Endothelial cell of umbilical vein (primary cell): ENCODE data around the gene KBTBD4. TPM values are rescaled to one million over a fixed set of nuclear protein-coding genes. Genes with fewer than 3 reads are reported as not detected.

Source experiments
- BruUV-seq: library from RNA; stranded (reverse); fragments of 400-500 nt; replicated peaks from 2 replicates; lab custom pipeline; 2021; lab: Mats Ljungman, UMichigan
- CTCF ChIA-PET: fragments of 300-600, 350-600 bp; sonication (Branson Sonifier 250); formaldehyde crosslinking; loops from one replicate; lab custom pipeline; 2021; ENCODE audit warnings: antibody characterized with exemption, inconsistent platforms; lab: Charles Lee
- POLR2A ChIA-PET: fragments of 300-600, 350-600 bp; sonication (Branson Sonifier 250); formaldehyde crosslinking; loops from one replicate; lab custom pipeline; 2021; ENCODE audit warnings: antibody characterized with exemption, inconsistent platforms; lab: Charles Lee
- DNase-seq: peaks from one replicate; pipeline ENCODE4 v3.0.0-alpha.2; 2011; ENCODE audit warnings: low read depth, low spot score
- FAIRE-seq: peaks from 2 replicates; lab custom pipeline; 2011; peaks lifted over from hg19 to GRCh38; lab: Jason Lieb, UNC
- H2AFZ ChIP-seq: 2 replicates; pipeline ENCODE4 v1.6.0; 2012; ENCODE audit warnings: low read depth, low read length, control low read depth, inconsistent platforms
- H3K27ac ChIP-seq: 2 replicates; pipeline ENCODE4 v1.5.1; 2011; ENCODE audit warnings: low read depth, mild to moderate bottlenecking, control low read depth, low read length, moderate library complexity; ENCODE audit not compliant: insufficient read depth
- H3K27me3 ChIP-seq, 2 experiments: 2 replicates each; pipeline versions ENCODE4 v1.6.0 to v1.6.1; 2011; ENCODE audit warnings: low read length in 2 of 2, mixed read lengths in 1 of 2; ENCODE audit not compliant: control insufficient read depth in 2 of 2, insufficient read depth in 2 of 2
- H3K36me3 ChIP-seq, 2 experiments: 2 replicates in 1 of 2; 3 replicates in 1 of 2; pipeline ENCODE4 v1.5.1; 2011; ENCODE audit warnings: low read length in 2 of 2, mild to moderate bottlenecking in 1 of 2, moderate library complexity in 1 of 2; ENCODE audit not compliant: control insufficient read depth in 2 of 2, insufficient read depth in 2 of 2; ENCODE audit errors: extremely low read depth in 1 of 2
- H3K4me1 ChIP-seq: 3 replicates; pipeline ENCODE4 v1.5.1; 2011; ENCODE audit warnings: mild to moderate bottlenecking, low read length; ENCODE audit not compliant: control insufficient read depth, insufficient read depth; ENCODE audit errors: extremely low read depth
- H3K4me2 ChIP-seq: 2 replicates; pipeline ENCODE4 v1.6.1; 2011; ENCODE audit warnings: low read length, control low read depth, mixed read lengths; ENCODE audit not compliant: insufficient read depth
- H3K4me3 ChIP-seq, 3 experiments: fragments of 200-600 bp in 1 of 3; sonication (generic), shearing (Covaris generic) in 1 of 3; replicated peaks in 1 of 3; 2 replicates each; pipeline ENCODE4 v1.5.1; 2011 to 2016; ENCODE audit warnings: control low read depth in 3 of 3, low read length in 3 of 3, mild to moderate bottlenecking in 2 of 3, inconsistent platforms in 1 of 3, low read depth in 1 of 3, moderate library complexity in 1 of 3; ENCODE audit not compliant: insufficient read depth in 1 of 3
- H3K79me2 ChIP-seq: 2 replicates; pipeline ENCODE4 v1.6.0; 2012; ENCODE audit warnings: low read length, inconsistent platforms; ENCODE audit not compliant: control insufficient read depth, insufficient read depth
- H3K9ac ChIP-seq: replicated peaks from 2 replicates; pipeline ENCODE3; 2011; ENCODE audit warnings: low read length, control low read depth; ENCODE audit not compliant: insufficient read depth; ENCODE audit errors: extremely low read depth
- H3K9me1 ChIP-seq: replicated peaks from 3 replicates; pipeline ENCODE4 v1.6.0; 2011; ENCODE audit warnings: mild to moderate bottlenecking, low read length; ENCODE audit not compliant: control insufficient read depth, insufficient read depth; ENCODE audit errors: extremely low read depth
- H3K9me3 ChIP-seq: replicated peaks from 2 replicates; pipeline ENCODE4 v1.5.1; 2012; ENCODE audit warnings: low read length, inconsistent platforms; ENCODE audit not compliant: control insufficient read depth, insufficient read depth
- H4K20me1 ChIP-seq: replicated peaks from 2 replicates; pipeline ENCODE3; 2011; ENCODE audit warnings: mild to moderate bottlenecking, low read length; ENCODE audit not compliant: control insufficient read depth, insufficient read depth; ENCODE audit errors: extremely low read depth
- EZH2 ChIP-seq: IDR thresholded peaks from 2 replicates; pipeline ENCODE4 v1.6.1; 2012; ENCODE audit warnings: borderline replicate concordance, low read depth, mild to moderate bottlenecking, moderate library complexity, low read length, inconsistent platforms; ENCODE audit not compliant: severe bottlenecking
- FOS ChIP-seq: IDR thresholded peaks from 2 replicates; pipeline ENCODE4 v1.6.1; 2011; ENCODE audit warnings: mild to moderate bottlenecking, low read length, moderate library complexity, borderline replicate concordance; ENCODE audit not compliant: insufficient read depth
- JUN ChIP-seq: IDR thresholded peaks from 2 replicates; pipeline ENCODE4 v1.6.1; 2011; ENCODE audit warnings: borderline replicate concordance, low read depth; ENCODE audit not compliant: insufficient read length, insufficient read depth
- MYC ChIP-seq: IDR thresholded peaks from one replicate; pipeline ENCODE4 v1.6.1; 2011; ENCODE audit warnings: mild to moderate bottlenecking, low read depth, low read length
- POLR2A ChIP-seq: IDR thresholded peaks from 2 replicates; pipeline ENCODE4 v1.6.1; 2012; ENCODE audit warnings: low read depth, mild to moderate bottlenecking, control low read depth, low read length
- POLR2AphosphoS5 ChIP-seq: IDR thresholded peaks from 2 replicates; pipeline ENCODE4 v1.6.1; 2012; ENCODE audit warnings: low read depth, mild to moderate bottlenecking, control low read depth, low read length, moderate library complexity; ENCODE audit not compliant: insufficient read depth
- dilution Hi-C: fragments of 300-500 bp; cut with MboI; formaldehyde crosslinking; loops from one replicate; pipeline ENCODE4 v1.15.0; 2019; ENCODE audit warnings: low sequenced_read_pairs; ENCODE audit not compliant: extremely low pct_ligation_motif_present
- intact Hi-C: fragments of 100-400 bp; cut with micrococcal nuclease; formaldehyde crosslinking; loops from one replicate; pipeline ENCODE4 v1.10.0; 2022
- polyA plus RNA-seq, 4 experiments: library from polyadenylated mRNA; depleted of rRNA in 3 of 4; stranded (reverse) in 3 of 4; unstranded in 1 of 4; fragments of >200 nt; gene quantifications; 2 replicates each; pipeline versions ENCODE4 v1.2.1 to v1.2.3, GENCODE V29; 2011 to 2012; ENCODE audit warnings: missing spikeins in 1 of 4
- total RNA-seq: library from RNA; stranded (reverse); gene quantifications from 2 replicates; pipeline ENCODE4 v1.2.3, GENCODE V29; 2021
- TF ChIP-seq, protein P1 (sequence below), 2 donors: IDR thresholded peaks; 1 replicate in 1 of 2; 2 replicates in 1 of 2; pipeline ENCODE4 v1.5.1; 2011; ENCODE audit warnings: low read length in 2 of 2, mild to moderate bottlenecking in 2 of 2, moderate library complexity in 2 of 2, control low read depth in 1 of 2, inconsistent platforms in 1 of 2, low read depth in 1 of 2; ENCODE audit not compliant: insufficient read depth in 1 of 2; ENCODE audit errors: extremely low read depth in 1 of 2

The KBTBD4 gene
- total and polyA plus RNA-seq, 2 donors (not counting 3 experiments of a cell fraction or from before 2014, with no cell fraction given): 16.3 to 23.2 TPM

DNA sequence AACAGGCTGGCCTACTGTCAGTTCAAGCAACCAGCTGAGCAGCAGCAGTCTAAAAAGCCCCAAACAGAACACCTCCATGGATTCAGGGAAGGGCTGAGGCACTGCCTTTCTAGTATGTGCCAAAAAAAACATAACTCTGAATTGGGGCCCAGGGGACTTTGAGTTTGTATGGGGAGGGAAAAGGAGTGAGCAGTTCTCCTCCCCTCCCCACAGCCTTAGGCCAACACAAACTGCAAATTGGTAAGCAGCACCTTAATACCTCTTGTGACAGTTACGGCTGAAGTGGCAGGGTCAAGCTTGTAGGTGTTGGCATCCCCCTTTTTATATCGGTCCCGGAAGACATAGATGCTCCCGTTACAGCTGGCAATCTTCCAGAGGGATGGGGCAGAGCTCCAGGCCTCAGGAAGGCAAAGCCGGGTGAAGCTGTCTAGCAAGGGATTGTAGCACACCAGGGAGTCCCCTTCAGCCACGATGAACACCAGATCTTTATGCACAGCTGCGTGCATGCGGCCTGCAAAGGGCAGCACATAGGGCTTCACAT is 6.0 kb downstream of the KBTBD4 start:
- ChIA-PET CTCF (interaction anchor here (0.8 to 0.9 kb wide), 2 partner anchors 20 to 44 kb away, joined by 3 to 5 read pairs; partner anchors contain the start of gene CELF1), POLR2A (no interaction called here)
- no peaks in the 10 kb centered on the region for H3K9me1 ChIP-seq
- TF ChIP-seq JUN (no peak), POLR2A (peak; percentile 16), EZH2 (no peak), POLR2AphosphoS5 (no peak), FOS (no peak), MYC (no peak)
- TF ChIP-seq, protein P1, sequence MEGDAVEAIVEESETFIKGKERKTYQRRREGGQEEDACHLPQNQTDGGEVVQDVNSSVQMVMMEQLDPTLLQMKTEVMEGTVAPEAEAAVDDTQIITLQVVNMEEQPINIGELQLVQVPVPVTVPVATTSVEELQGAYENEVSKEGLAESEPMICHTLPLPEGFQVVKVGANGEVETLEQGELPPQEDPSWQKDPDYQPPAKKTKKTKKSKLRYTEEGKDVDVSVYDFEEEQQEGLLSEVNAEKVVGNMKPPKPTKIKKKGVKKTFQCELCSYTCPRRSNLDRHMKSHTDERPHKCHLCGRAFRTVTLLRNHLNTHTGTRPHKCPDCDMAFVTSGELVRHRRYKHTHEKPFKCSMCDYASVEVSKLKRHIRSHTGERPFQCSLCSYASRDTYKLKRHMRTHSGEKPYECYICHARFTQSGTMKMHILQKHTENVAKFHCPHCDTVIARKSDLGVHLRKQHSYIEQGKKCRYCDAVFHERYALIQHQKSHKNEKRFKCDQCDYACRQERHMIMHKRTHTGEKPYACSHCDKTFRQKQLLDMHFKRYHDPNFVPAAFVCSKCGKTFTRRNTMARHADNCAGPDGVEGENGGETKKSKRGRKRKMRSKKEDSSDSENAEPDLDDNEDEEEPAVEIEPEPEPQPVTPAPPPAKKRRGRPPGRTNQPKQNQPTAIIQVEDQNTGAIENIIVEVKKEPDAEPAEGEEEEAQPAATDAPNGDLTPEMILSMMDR (IDR thresholded peaks at IDR 0.05; ENCODE audit: extremely low read depth in 1 of 2, insufficient read depth in 1 of 2, low read depth in 1 of 2, low read length in 2 of 2): no peak
- FAIRE-seq (no peak), DNase-seq (no peak)
- intact Hi-C loops: no loop called here
- BruUV-seq: TSS peak; percentile 2
- peaks cover 3% of the 10 kb centered on the region for H4K20me1 ChIP-seq
- no peak overlapping the region for H3K9ac ChIP-seq
- H3K4me1 ChIP-seq: peaks cover 9% of the 10 kb centered on the region
- dilution Hi-C loops: no loop called here
- H3K4me3 ChIP-seq: no peak overlapping the region
- H3K9me3 ChIP-seq: no peaks in the 10 kb centered on the region
- H3K27me3 ChIP-seq: no peaks in the 10 kb centered on the region
- H2AFZ ChIP-seq: no peak overlapping the region
- H3K79me2 ChIP-seq: peaks cover 28% of the 10 kb centered on the region
- peaks cover 8 to 17% of the 10 kb centered on the region in 2 experiments for H3K36me3 ChIP-seq
- H3K27ac ChIP-seq: no peak overlapping the region
- no peak overlapping the region for H3K4me2 ChIP-seq
